NCI-H187 (cell line): ENCODE measurements around the gene PGAM5.
"Not testable (repeated sequence)": the region's sequence is repeated elsewhere in the genome, so short reads cannot be mapped to it uniquely, and the experiment has no call there.

Experiments used
- DNase-seq, 2 experiments: peaks; one replicate each; lab custom pipeline; 2025; lab: John Stamatoyannopoulos, UW

The PGAM5 gene

DNA sequence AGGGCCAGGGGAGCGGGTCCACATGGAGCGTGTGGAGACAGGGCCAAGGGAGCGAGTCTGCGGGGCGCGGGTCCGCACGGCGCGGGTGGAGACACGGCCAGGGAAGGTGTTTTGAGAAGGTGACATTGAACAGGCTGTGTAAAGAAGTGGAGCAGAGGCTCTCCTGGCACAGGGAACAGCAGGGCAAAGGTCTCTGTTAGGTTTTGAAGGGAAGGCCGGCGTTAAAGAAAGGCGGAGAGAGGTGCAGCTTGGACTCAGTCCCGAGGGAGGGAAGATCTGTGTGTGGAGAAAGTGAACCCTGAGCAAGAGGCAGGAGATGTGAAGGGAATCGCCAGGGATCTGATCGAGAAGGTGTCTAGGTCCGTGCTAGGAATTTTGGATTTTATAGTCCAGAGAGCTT, 21.4 kb upstream of the PGAM5 start:
- DNase-seq = no peak

DNA sequence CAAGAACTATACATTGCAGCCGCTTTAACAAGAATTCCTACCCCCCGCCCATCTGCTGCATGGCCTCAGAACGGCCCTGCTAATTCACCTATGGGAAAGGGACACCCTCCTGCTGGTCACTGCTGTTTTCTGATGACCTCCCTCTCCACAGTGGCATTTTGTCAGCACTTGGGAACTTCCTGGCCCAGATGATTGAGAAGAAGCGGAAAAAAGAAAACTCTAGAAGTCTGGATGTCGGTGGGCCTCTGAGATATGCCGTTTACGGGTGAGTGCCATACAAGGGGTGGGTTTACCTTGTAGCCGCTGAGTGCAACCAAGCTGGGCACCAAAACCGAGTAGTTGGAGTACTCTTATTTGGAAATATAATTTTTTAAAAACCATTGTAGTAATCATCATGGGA, 20.5 kb upstream of the PGAM5 start:
- no peak for DNase-seq

DNA sequence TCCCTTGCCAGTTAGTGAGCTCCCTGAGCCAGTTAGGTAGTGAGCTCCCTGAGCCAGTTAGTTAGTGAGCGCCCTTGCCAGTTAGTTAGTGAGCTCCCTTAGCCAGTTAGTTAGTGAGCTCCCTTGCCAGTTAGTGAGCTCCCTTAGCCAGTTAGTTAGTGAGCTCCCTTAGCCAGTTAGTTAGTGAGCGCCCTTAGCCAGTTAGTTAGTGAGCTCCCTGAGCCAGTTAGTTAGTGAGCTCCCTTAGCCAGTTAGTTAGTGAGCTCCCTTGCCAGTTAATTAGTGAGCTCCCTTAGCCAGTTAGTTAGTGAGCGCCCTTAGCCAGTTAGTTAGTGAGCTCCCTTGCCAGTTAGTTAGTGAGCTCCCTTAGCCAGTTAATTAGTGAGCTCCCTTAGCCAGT, 18.6 kb upstream of the PGAM5 start:
- DNase-seq = not testable (repeated sequence)

DNA sequence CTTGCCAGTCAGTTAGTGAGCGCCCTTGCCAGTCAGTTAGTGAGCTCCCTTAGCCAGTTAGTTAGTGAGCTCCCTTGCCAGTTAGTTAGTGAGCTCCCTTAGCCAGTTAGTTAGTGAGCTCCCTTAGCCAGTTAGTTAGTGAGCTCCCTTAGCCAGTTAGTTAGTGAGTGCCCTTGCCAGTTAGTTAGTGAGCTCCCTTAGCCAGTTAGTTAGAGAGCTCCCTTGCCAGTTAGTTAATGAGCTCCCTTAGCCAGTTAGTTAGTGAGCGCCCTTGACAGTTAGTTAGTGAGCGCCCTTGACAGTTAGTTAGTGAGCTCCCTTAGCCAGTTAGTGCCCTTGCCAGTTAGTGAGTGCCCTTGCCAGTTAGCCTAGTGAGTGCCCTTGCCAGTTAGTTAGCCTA, 15.8 kb upstream of the PGAM5 start:
- DNase-seq = not testable (repeated sequence)

DNA sequence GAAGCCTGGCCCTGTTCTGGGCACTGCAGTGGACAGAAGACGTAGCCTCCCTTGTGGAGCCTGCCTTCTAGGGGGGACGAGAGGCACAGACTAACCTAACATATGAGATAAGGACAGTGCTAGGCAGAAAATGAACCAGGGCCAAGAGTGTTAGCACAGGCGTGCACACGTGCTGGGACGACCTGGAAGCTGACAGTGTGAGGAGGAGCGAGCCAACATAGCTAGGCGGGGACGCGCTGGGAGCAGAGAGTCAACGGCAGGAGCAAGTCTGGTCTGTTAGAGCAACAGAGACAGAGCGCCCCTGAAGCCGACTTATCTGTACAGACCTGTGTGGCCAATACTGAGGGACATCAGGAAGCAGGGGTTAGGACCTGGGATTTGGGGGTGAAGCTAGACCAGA, 15.2 kb upstream of the PGAM5 start:
- DNase-seq = no peak

DNA sequence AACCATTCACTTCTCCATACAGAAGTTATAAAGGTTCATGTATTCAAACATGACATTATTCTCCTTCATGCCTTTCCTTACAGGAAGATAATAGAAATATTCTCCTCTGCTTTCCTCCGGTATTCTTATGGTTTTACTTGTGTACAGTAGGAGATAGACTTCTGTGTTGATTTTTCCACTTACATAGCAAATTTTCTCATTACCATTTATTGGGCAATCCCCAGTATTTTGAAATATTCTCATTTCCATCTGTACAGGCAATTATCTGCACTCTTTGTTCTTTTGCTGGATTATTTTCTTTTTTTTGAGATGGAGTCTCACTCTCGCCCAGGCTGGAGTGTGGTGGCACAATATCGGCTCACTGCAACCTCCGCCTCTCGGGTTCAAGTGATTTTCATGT, 12.3 kb upstream of the PGAM5 start:
- no peak for DNase-seq

DNA sequence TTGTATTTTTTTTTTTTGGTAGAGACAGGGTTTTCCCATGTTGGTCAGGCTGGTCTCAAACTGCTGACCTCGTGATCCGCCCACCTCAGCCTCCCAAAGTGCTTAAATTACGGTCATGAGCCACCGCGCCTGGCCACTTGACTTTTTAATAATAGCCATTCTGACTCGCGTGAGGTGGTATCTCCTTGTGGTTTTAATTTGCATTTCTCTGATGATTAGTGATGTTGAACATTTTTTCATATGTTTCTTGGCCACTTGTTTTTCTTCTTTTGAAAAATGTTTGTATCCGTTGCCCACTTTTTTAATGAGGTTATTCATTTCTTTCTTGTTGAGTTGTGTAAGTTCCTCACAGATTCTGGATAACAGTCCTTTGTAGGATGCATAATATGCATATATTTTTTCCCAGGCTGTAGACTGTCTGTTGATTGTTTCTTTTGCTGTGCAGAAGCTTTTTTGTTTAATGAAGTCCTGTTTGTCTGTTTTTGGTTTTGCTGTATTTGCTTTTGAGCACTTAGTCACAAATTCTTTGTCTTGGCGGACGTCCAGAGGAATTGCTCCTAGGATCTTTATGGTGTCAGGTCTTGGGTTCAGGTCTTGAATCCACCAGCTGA, 10.3 kb upstream of the PGAM5 start:
- no peak for DNase-seq

DNA sequence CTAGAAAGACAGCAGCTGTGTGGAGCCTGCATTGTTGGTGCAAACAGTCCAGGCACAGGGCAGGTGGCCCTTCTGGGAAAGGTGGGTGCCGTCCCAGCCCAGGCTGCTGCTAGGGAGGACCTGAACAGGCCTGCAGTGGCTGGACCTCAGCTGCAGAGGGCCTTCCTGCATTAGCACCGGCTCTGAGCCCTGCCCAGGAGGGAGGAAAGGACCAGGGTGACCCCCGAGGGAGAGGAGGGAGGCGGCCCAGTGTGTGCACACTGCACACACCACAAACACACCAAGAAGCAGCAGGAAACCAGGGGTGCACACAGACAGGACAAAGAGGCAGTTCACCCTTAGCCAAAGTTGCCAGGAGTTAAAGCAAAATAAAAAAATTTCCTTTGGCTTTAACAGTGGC, 8.0 kb upstream of the PGAM5 start:
- no peak for DNase-seq

DNA sequence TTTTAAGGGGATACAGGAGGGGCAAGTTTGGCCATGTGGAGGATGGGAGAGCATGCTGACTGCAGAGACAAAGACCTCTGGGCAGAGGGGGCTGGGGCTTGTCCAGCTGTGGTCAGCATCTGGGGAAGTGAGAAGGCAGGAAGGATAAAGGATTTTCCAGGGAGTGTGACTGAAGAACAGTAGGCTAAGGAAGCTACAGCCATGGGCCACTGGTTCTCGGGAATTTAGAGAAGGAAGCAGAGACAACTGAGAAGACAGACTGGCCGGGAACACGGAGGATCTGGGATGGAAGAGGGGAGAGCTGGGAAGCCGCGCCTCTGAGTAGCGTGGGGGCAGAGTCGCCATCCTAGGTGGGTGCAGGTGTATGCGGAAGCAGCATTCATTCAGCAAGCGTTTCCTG, 7.0 kb upstream of the PGAM5 start:
- DNase-seq = no peak

DNA sequence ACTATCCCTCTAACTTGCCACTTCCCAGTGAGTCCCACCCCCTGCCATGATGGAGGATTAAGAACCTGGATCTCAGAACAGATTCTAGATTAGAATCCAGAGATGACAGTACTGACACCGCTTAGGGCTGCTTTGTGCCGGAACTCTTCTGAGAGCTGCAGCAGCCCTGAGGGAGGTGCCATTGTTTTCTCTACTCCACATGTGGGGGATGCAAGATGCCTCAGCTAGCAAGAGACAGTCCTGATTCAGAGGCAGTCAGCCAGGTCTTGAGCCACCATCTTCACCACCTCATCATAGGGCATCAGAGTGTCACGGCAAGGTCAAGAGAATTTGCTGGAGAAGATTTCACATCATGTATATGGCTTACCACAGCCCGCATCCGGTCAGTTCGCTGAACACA, 3.4 kb upstream of the PGAM5 start:
- no peak for DNase-seq

DNA sequence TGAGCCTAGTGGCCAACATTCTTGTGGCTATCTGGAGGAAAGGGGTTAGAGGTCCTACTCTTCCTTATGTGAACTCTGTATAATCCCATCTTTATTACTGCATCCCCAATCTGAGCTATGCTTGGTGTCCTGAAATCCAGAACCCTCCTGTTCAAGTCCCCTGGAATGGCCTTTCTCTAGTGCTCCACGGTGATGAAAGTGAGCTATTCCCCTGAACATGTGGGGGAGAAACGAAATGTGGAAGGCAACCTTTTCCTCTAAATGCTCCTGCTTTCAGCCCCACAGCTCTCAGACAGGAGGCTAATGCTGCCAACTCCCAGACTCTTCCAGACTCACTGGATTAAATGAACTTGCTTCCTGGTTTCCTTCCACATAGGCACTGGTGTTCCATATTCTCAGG, 2.5 kb upstream of the PGAM5 start:
- no peak for DNase-seq

DNA sequence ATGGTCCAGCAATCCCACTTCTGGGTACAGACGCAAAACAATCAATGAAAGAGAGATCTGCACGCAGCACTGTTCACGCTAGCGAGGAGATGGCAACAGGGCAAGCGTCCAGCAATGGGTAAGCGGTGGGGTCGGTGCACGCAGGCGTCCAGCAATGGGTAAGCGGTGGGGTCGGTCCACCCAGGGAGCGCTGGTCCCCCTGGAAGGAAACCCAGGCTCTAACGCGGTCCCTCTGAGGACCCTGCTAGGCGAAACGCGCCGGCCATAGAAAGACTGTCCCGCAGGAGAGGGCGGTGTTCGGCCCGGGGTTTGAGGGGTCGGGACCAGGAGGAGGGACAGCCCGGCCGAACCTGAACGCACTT, 618 bp upstream of the PGAM5 start:
- DNase-seq = no peak

DNA sequence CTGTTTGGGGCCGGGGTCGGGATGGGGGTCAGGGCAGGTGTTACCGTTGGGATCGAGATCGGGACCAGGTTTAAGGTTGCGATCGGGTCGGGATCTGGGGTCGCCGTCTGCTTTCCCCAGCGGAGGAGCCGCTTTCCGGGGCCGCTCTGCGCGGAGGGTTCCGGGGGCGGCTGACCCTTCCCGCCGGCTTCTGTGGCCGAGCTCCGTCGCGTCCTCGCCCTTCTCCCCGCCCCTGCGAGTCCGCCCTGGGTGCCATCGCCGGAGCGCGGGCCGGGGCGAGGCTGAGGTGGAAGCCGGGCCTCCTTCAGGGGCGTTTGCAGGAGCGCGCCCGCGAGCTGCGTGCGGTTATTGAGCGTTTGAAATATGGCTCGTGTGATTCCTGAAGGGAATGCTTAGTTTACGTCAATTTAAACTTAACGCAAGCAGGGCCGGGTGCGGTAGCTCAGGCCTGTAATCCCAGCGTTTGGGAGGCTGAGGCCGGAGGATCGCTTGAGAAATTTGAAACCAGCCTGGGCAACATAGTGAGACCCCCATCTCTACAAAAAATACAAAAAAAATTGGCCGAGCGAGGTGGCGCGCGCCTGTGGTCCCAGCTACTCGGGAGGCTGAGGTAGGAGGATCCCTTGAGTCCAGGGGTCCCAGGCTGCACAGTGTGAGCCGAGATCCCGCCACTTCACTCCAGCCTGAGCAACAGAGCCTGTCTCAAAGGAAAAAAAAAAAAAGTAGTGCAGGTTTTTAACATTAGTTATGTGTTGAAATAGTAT, 620 bp downstream of the PGAM5 start:
- DNase-seq = peak in 1 of 2 experiments; percentile 15

DNA sequence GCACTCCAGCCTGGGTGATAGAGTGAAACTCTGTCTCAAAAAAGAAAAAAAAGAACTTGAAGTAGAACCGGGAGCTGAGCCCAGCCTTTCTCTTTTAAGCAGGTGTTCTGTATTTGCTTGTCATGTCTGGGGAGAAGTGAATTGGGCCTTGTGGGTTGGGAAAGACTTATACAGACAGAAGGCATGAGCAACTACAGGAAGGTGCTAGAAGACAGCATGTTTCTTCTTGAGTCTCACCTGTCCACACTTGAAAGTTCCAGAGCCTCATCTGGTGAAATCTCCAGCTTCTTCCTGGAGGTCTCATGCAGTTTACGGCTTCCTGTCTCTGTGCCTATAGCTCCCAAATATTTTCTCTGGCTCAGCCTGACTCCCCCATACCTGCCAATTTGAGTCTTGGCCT, 2.5 kb downstream of the PGAM5 start:
- DNase-seq = no peak

DNA sequence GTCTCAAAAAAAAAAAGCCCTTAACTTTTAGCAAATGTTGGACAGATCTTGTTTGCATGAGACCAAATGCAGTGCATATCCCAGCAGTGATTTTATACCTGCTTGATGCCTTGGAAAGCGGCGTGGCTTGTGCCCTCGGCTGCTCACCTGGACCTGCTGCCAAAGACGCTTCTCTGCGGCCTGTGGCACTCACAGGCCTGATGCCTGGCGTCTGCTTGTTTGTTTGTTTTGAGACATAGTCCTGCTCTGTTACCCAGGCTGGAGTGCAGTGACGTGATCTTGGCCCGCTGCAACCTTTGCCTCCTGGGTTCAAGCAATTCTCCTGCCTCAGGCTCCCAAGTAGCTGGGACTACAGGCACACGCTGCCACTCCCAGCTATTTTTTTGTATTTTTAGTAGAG, 5.2 kb downstream of the PGAM5 start:
- DNase-seq = no peak

DNA sequence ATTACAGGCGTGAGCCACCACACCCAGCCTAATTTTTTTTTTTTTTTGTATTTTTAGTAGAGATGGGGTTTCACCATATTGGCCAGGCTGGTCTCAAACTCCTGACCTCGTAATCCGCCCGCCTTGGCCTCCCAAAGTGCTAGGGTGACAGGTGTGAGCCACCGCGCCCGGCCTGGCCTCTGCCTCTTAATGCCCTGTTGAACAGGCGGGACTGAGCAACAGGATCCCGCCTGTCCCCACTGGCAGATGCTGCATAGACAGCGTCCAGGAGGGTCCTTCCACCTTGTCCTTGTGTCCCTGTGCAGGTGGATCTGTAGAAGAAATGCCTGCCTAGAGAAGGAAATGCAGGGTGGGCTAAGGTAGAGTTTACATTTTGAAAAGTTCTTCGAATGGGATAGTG, 5.7 kb downstream of the PGAM5 start:
- no peak for DNase-seq

DNA sequence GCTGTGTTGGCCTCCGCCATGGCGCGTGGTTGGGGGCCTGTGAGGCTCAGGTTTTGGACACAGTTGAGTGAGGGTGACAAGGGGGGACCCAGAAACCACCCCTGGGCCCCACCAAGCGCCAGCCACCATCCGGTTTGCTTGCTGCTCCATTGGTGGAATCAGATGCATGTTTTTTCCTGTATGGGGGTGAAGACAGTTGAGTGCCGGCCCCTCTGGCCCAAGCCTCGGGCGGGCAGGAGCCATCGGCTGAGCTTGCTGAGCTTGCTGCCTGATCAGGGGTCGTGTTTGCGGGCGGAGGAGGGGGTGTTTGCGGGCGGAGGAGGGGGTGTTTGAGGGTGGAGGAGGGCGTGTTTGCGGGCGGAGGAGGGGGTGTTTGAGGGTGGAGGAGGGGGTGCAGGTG, 6.4 kb downstream of the PGAM5 start:
- no peak for DNase-seq

DNA sequence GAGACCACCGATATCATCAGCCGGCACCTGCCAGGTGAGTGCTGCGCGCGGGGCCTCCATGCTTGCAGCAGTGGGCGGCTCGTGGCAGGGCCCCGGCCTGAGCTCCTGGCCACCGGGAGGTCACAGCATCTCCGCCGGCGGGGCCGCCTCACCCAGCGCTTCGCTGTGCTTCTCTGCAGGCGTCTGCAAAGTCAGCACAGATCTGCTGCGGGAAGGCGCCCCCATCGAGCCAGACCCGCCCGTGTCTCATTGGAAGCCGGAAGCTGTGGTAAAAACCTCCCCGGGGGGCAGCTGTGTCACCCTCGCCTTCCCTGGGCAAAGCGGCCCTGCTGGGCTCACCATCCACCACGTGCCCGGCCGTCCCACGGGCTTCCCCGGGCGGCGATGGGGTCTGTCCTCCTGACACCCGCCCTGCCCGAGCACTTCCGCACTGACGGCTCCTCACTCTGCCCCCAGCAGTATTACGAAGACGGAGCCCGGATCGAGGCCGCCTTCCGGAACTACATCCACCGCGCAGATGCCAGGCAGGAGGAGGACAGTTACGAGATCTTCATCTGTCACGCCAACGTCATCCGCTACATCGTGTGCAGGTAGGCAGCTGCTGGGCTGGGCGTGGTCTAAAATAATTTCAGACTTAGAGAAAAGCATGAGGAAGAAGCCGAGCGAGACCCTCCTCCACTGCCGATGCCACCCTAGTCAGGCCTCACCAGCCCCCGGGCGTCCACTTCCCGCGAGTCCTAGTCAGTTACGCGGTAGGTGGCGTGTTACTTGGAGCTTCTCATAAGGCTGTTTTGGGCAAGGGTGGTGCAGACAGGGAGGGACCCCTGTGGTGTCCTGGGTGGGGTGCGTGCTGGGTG, 7.1 kb downstream of the PGAM5 start:
- DNase-seq = no peak

DNA sequence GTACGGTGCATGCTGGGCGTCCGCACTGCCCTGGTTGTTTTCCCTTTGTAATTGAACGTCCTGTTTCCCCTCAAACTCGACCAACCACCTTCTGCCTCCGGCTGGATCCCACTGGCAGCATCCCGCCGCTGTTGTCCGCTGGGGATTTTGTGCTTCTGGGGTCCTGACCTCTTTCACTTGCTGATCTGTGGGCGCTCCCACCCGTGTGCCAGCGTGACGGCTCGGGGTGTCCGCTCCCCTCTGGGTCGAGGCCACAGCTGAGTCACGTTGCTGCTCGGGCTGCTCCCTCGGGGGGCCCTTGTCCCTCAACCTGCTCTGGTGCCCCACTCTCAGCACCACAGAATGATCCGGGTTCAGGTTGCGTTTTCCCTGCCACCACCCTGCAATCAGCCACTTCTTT, 8.0 kb downstream of the PGAM5 start:
- no peak for DNase-seq

DNA sequence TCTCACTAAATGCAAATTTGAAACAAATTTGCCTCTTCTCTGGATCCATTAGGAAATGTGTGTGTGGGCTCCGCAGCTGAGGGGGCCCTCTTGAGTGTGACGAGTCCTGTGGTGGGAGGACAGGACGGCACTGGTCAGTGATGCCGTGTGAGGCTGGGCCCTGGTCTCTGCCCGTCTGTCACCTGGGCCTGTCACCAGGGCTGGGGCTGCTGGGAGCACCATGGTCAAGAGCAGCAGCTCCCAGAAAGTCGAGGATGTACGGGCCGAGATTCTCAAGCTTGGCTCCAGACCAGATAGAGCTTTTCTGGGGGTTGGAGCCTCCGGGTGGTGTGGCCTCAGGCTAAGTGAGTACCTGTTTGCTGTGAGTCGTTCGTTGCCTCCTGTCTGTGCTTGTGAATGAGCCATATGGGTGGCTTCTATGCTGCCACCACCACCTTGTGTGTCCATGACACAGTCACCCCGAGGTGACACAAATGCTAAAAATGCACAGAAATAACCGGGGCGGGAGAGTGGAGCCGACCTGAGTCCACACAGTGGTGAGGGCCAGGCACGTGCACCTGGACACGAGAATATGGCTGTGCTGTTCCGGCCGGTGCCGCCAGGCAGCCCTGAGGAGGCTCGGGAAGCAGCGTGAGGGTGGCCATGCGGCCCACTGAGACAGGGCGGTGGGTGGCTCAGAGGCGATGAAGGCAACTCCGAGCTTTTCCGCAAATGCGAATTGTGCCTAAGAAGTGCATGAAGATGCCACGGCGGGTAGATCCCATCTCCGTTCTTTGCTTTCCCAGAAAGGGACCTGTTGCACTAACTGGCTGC, 8.7 kb downstream of the PGAM5 start:
- no peak for DNase-seq

DNA sequence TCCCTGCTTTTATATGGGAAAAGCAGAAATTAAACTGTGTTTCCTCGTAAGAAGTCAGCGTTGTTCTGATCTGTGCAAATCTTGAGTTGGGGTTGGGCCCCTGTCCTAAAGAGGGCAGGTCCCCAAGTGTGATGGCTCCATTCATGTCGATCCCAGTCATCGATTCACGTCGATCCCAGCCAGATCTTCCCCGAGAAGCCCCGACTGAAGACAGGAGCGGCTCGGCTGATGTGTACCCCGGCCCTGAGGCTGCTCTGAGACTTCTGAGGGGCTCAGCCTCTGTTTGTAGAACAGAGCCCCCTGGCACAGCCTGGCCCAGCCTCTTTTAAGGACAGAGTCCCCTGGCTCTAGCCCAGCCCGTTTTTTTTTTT, 9.3 kb downstream of the PGAM5 start:
- DNase-seq = no peak

DNA sequence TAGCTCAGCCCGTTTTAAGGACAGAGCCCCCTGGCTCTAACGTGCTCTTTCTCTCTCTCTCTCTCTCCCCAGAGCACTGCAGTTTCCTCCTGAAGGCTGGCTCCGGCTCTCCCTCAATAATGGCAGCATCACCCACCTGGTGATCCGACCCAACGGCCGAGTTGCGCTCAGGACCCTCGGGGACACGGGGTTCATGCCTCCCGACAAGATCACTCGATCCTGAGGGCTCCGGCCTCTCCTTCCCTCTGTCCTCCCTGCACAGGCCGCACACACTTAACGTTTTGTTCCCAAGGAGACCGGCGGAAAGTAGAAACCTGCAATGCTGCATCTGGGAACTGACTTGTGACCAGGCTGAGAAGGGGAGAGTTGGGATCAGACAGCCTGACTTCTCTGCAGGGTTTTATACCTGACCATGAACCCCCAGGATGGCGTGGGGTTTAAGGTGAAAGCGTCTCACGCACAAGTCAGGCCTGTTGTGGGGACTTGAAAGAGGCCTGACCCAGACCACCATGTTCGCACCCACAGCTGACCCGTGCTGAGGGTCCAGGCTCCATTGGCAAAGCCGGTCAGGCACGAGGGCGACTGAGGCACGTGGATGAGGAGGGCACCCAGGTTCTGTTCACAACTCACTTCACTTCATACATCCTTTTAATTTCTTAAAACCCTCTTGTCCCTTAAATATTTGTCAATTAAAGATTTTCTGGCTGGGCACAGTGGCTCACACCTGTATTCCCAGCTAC, 10.1 kb downstream of the PGAM5 start:
- no peak for DNase-seq
